HG02642 (cell line): Measurements from ENCODE around the gene NPY.

Source experiments
- ATAC-seq: cut with Tn5 transposase; IDR thresholded peaks from one replicate; pipeline ENCODE4 v1.9.1; 2021; ENCODE audit warnings: mild to moderate bottlenecking; ENCODE audit not compliant: unreplicated experiment, poor library complexity

Gene NPY

GRCh38 chr7:24312588-24312987 is 28.6 kb downstream of the NPY start:
- ATAC-seq, result no peak

DNA sequence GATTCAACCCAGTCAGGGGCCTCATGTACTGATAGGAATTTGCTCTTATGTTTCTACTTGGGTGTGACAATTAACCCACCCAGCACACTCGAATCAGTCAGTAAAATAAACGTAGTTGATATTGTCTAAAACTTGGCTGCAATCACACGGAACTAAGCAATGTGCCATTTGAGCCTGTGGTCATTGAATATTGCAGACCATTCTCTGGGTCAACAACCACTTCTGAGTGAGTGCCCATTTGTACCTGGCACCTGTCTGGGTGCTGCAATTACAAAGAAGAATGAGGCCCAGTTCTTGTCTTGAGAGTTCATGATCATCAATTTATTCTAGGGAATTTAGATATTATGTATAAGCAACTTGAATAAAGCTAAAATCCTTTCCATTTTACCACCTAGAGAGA is 29.8 kb downstream of the NPY start:
- no peak for ATAC-seq

- ATAC-seq, result no peak
Measured at GRCh38 chr7:24316340-24316739, 32.4 kb downstream of the NPY start.

- ATAC-seq, result no peak
Measured at GRCh38 chr7:24318326-24318725, 34.3 kb downstream of the NPY start.

DNA sequence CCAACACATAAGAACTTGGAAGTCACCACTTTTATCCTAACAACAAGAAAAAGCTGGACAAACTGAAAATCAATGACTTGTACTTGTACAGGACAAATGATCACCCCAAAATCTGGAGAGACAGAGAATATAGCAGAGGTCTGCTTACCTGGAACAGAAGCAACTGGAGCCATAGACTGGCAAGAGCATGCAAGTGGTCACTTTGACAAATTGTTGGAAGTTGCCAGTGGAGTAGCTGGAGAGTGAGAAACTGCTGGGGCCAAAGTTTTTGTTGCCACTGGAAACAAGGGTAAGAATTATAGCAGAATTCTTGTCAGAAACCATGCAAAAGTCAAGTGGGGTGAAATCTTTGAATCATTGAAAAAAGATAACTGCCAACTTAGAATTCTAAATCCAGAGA is 35.2 kb downstream of the NPY start:
- no peak for ATAC-seq

GRCh38 chr7:24323961-24324480 is 40.0 kb downstream of the NPY start:
- ATAC-seq, result no peak

DNA sequence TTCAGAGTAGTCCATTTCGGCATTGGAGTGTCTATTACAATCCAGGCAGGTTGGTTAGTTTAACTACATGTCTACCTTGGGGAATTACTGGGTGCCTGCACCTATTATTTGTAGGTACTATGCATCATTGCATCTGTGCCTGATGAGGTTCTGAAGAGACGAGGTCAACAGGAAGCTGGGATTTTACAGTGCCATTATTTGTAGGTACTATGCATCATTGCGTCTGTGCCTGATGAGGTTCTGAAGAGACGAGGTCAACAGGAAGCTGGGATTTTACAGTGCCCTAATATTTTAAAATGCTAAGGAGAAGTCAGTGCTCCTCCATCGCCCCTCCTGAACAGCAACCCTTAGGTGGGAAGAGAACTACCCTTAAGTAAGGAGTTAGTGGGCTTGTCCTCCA is 41.7 kb downstream of the NPY start:
- no peak for ATAC-seq

GRCh38 chr7:24328050-24328449 is 44.1 kb downstream of the NPY start:
- ATAC-seq, result no peak

- no peak for ATAC-seq
Measured at GRCh38 chr7:24328894-24329293, 44.9 kb downstream of the NPY start.

- ATAC-seq, result no peak
Measured at GRCh38 chr7:24334012-24334411, 50.0 kb downstream of the NPY start.

DNA sequence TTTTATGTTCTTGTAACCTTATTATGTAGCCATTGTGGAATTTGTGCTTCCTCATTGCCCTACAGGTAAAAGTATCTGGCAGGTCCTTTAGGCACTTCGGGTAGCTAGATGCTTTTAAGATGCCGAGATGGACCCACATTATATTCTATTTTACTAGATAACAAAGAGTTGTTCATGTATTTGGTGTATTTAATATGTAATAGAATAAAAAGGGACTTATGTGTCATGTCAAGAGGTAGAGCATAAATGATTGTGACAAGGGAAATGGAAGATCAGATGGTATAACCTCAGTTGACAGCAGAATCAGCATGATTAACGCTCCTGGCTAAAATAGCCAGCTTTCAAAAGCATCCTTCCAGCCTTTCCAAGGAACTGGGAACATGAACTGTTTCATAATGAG is 50.6 kb downstream of the NPY start:
- no peak for ATAC-seq

DNA sequence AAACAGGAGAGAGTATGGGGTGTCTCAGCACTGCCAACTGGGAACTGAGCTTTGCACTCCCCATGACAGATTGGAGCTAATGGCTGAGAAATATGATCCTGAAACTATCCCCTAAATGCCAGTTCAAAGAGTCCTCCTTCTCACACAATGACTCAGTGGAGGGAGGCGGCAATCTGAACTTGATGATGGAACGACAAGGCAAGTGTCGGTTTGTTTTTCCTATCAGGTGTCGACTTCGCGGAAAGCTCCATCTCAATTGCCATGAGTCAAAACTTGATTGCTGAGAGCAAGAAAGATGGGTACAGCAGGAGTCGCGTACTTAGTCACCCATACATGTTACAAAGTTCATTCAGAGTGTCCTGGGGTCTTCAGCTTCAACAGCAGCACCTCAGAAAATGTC is 52.5 kb downstream of the NPY start:
- ATAC-seq, result no peak

GRCh38 chr7:24337180-24337579 is 53.2 kb downstream of the NPY start:
- no peak for ATAC-seq

GRCh38 chr7:24339575-24339974 is 55.6 kb downstream of the NPY start:
- ATAC-seq, result no peak

DNA sequence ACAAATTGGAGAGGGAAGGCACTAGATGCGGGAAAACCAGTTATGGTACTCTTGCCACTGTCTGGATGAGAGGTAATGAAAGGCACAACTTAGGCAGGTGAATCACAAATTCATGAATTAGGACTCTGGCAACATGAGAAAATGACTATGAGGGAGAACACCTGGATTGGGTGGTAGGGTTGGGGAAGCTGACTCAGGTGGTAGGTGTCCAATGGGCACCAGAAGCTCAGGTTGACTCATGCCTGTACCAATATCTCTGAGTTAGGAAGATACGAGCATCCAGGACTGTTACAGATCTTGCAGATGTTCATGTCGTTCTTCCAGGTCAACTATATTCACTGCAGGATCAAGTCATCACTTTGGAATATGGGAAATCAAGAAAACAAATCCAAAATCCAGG is 56.7 kb downstream of the NPY start:
- ATAC-seq, result no peak
